T-helper 2 cell treated with Interferon-gamma antibody and Interleukin-4, amounts not matched to agents 5 μg/mL and 100 μg/mL, for 36 hours (primary cell): ENCODE results near the gene CYBC1.

Source experiments
- DNase-seq: peaks from one replicate; pipeline ENCODE4 v3.0.0; 2021; ENCODE audit warnings: low spot score
- H3K27ac Mint-ChIP-seq: one replicate; pipeline ENCODE4 v1.8.0; 2021; ENCODE audit warnings: mild to moderate bottlenecking, mixed read lengths
- H3K27me3 Mint-ChIP-seq: one replicate; pipeline ENCODE4 v1.8.0; 2021; ENCODE audit warnings: low read depth, mixed read lengths
- H3K36me3 Mint-ChIP-seq: one replicate; pipeline ENCODE4 v1.8.0; 2021; ENCODE audit warnings: low read depth, mixed read lengths
- H3K4me1 Mint-ChIP-seq: one replicate; pipeline ENCODE4 v1.8.0; 2021; ENCODE audit warnings: low read depth, mixed read lengths
- H3K4me3 Mint-ChIP-seq: one replicate; pipeline ENCODE4 v1.8.0; 2022; ENCODE audit warnings: mild to moderate bottlenecking, moderate library complexity, mixed read lengths
- H3K9me3 Mint-ChIP-seq: one replicate; pipeline ENCODE4 v1.8.0; 2021; ENCODE audit warnings: mixed read lengths

CYBC1 gene

GRCh38 chr17:82450357-82451106 is at the start of gene CYBC1:
CYBC1 (minus strand) TSS chr17:82450752; CDS start chr17:82449254, 1,498 bp downstream.
- Mint-ChIP-seq H3K9me3 (peaks cover 8% of the 10 kb centered on the region), H3K4me1 (peaks cover 24% of the 10 kb centered on the region), H3K36me3 (peaks cover 29% of the 10 kb centered on the region), H3K4me3 (peak within 1 kb of the TSS; percentile 92), H3K27me3 (no peaks in the 10 kb centered on the region), H3K27ac (peak within 1 kb of the TSS; percentile 92)
- peak; percentile 92 for DNase-seq

GRCh38 chr17:82497483-82498405 is 47.2 kb upstream of the CYBC1 start:
- Mint-ChIP-seq H3K4me3 (peak overlapping the region; percentile 84), H3K27me3 (peaks cover 2% of the 10 kb centered on the region), H3K27ac (peak overlapping the region; percentile 88), H3K4me1 (peaks cover 21% of the 10 kb centered on the region), H3K9me3 (no peaks in the 10 kb centered on the region), H3K36me3 (no peaks in the 10 kb centered on the region)
- peak; percentile 35 for DNase-seq

DNA sequence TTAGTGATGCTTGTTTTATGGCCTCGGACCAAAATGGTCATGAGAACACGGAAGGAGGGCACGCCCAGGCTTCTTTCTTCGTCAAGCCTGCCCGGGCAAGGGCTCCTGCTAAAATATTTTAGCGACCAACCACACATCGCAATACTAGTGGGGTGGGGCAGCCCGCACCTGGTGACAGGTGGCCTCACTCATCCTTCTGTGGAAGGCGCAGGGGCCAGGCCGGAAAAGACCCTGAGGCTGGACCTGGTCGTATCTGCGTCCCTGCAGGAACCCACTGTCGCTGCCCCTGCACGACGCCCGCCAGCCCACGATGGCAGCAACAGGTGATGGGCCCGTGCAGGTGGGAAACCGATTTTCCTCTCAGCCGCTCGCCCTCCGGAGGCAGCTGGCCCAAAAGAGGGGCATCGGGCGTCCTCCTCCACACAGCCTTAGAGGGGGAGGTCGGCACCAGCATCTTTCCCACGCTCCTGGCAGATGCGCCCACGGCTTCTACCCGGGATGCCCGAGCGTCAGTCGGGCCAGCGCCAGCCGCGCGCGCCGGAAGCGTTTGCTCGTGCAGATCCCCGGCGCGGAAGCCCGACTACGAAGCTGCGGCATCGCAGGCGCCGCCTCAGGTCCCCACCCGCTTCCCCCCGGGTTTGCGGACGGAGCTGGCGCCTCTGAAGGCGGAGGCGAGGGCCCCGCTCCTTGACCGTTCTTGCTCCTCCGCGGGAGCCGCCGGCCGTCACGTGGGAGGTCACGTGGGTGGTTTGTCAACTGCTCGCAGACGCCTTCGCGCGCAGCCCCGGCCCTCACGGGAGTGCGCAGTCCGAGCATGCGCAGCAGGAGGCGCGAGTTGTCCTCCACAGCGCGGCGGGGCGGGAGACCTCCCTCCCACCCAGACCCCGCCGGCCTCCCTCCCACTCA is 46.2 kb upstream of the CYBC1 start:
- Mint-ChIP-seq H3K36me3 (no peaks in the 10 kb centered on the region), H3K4me3 (peak overlapping the region; percentile 67), H3K4me1 (peaks cover 21% of the 10 kb centered on the region), H3K27ac (peak overlapping the region; percentile 71), H3K9me3 (no peaks in the 10 kb centered on the region), H3K27me3 (peaks cover 2% of the 10 kb centered on the region)
- peak; percentile 96 for DNase-seq

DNA sequence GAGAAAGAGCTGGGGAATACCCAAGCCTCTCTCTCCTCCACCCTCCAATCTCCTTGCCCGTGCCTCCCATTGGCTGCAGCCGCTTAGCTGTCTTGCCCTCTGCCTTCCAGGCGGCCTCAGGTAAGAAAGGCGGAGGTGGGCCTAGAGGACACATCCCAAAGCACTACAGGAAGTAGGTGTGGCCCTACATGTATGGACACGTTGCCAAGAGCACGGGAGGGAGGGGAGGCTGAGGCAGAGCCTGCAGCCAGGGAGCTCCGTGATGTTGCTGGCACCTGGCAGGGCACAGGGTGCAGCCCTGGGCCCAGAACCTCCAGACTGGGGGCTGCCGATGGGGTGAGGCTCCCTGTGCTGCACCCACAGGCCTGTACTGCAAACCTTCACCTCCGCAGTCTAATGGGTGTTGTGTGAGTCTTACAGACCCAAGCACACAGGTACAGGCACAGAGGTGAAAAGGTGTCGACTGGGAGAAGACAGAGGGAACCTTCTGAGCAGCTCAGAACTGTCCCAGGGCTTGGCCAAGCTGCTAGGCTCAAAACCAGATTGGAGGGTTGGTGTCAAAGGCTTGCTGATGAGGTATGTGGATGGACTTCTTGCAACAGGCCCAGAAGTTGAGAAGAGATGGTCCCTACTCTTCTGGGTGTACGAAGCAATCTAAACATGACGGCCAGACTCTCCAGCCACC is 45.4 kb upstream of the CYBC1 start:
- H3K27me3 Mint-ChIP-seq: peaks cover 2% of the 10 kb centered on the region
- H3K4me3 Mint-ChIP-seq: peak overlapping the region; percentile 67
- DNase-seq: no peak
- no peaks in the 10 kb centered on the region for H3K36me3 Mint-ChIP-seq
- peak overlapping the region; percentile 71 for H3K27ac Mint-ChIP-seq
- H3K4me1 Mint-ChIP-seq: peaks cover 21% of the 10 kb centered on the region
- H3K9me3 Mint-ChIP-seq: no peaks in the 10 kb centered on the region

DNA sequence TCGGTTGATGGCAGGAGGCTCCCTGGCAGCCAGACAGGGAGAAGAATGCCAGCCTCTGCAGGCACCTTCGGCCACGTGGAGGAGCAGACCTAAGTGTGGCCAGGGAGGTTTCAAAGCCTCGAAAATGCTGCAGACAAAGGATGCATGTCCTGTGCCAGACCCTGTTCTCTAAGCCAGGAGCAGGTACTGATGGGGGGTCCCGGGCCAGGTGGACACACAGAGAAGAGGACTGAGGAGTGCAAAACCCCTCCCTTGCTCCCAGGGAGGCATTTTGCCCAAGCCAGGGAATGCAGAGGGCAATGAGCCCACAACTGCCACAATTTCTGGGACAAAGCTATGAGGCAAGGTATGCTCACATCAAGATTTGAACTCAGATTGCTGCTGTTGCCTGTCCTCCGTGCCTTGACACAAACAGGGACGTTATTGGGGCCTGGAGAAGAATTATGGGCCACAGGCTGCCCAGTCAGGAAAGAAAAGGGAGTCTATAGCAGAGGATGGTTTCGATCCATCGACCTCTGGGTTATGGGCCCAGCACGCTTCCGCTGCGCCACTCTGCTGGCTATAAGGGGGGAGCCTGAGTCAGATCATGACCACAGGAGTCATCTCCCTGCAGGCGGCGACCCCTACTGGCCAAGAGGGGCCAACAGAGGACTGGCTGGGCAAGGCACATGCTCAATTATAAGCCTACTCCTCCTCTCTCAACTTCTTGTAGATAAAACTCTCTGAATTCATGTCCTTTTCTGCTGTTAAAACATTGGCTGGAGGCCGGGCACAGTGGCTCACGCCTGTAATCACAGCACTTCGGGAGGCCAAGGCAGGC is 43.9 kb upstream of the CYBC1 start:
- Mint-ChIP-seq H3K4me3 (peak overlapping the region; percentile 63), H3K4me1 (peaks cover 20% of the 10 kb centered on the region), H3K36me3 (peaks cover 1% of the 10 kb centered on the region), H3K27me3 (peaks cover 2% of the 10 kb centered on the region), H3K27ac (peak overlapping the region; percentile 83), H3K9me3 (no peaks in the 10 kb centered on the region)
- peak; percentile 86 for DNase-seq

DNA sequence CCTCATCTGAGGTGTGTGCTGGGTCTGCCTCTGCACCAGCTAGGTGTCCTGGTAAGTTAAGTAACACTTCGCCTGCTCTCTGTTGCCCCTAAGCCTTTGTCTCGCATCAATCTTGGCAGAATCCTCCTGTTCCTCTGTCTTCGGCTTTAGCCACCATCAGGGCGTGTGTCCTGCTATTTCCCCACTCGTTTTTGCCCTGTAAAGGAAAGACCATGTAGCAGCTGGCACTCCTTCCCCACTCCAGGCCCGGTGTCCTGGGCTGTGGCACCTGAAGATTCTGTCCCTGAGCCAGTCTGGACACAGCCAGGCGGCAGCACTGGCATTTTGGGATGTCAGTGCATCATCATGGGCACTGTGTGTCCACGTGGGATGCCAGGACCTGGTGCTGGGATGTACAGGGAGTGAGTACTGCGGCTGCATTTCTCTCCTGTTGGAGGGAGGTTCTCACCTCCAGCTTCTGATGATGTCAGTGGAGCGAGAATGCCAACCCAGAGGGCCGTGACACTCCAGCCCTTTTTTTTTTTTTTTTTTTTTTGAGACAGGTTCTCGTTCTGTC is 42.8 kb upstream of the CYBC1 start:
- H3K9me3 Mint-ChIP-seq: no peaks in the 10 kb centered on the region
- H3K4me3 Mint-ChIP-seq: no peak overlapping the region
- DNase-seq: no peak
- H3K36me3 Mint-ChIP-seq: peaks cover 9% of the 10 kb centered on the region
- peaks cover 15% of the 10 kb centered on the region for H3K4me1 Mint-ChIP-seq
- H3K27me3 Mint-ChIP-seq: no peaks in the 10 kb centered on the region
- H3K27ac Mint-ChIP-seq: no peak overlapping the region

GRCh38 chr17:82492643-82493225 is 42.2 kb upstream of the CYBC1 start:
- Mint-ChIP-seq H3K27ac (no peak overlapping the region), H3K36me3 (peaks cover 13% of the 10 kb centered on the region), H3K4me3 (no peak overlapping the region), H3K4me1 (peaks cover 14% of the 10 kb centered on the region), H3K27me3 (no peaks in the 10 kb centered on the region), H3K9me3 (no peaks in the 10 kb centered on the region)
- DNase-seq: no peak

DNA sequence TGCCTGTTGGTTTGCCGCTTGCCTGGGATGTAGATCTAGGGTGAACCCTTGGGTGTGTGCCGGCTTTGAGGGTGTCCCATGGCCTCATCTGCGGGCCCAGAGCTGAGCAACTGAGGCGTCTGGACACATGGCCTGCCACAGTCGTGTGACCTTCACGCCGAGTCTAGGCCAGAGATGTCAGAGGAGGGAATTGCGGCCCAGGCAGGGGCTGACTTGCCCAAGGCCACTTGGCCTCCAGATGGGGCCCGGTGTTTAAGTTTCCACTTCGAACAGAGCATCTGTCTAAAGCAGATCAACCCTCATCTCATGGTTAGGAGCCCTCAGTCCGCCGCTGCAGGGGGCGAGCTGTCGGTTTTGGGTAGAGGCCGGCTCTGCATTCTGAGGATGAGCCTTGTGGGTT is 41.0 kb upstream of the CYBC1 start:
- no peak overlapping the region for H3K4me3 Mint-ChIP-seq
- DNase-seq: no peak
- H3K27ac Mint-ChIP-seq: no peak overlapping the region
- peaks cover 14% of the 10 kb centered on the region for H3K4me1 Mint-ChIP-seq
- no peaks in the 10 kb centered on the region for H3K27me3 Mint-ChIP-seq
- H3K36me3 Mint-ChIP-seq: peaks cover 21% of the 10 kb centered on the region
- no peaks in the 10 kb centered on the region for H3K9me3 Mint-ChIP-seq

- no peaks in the 10 kb centered on the region for H3K27me3 Mint-ChIP-seq
- peaks cover 24% of the 10 kb centered on the region for H3K36me3 Mint-ChIP-seq
- no peaks in the 10 kb centered on the region for H3K9me3 Mint-ChIP-seq
- no peak overlapping the region for H3K4me3 Mint-ChIP-seq
- DNase-seq: no peak
- H3K27ac Mint-ChIP-seq: no peak overlapping the region
- peaks cover 15% of the 10 kb centered on the region for H3K4me1 Mint-ChIP-seq
These were observed 40.6 kb upstream of the CYBC1 start for GRCh38 chr17:82491196-82491530.

DNA sequence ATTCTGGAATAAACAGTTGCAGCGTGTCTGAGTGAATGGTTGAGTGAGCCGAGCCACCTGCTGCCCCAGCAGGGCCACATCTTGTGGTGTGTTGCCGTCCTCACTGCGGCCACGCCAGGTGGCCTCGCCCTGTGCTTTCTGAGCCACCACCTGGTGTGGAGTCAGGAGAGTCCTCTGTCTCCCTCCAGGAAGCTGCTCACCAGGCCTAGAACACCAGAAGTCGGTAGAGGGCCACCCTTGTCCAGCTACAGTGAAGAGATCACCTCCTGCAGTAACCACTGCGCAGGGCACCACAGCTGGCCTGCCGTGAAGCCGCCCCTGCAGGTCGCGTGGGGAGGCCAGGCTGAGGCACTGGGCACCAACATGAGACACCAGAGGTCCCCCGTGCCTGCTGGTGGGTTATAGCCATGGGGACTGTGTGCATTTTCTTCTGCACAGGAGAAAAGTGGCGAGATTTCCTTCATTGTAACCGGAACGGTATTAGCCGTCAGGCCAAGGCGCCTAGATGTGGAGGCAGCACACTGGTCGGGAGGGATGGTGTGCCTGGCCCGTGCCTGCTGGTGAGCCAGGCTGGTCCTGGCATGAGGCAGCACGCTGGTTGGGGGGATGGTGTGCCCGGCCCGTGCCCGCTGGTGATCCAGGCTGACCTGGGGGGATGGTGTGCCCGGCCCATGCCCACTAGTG is 40.1 kb upstream of the CYBC1 start:
- H3K4me3 Mint-ChIP-seq: no peak overlapping the region
- DNase-seq: no peak
- H3K9me3 Mint-ChIP-seq: no peaks in the 10 kb centered on the region
- peaks cover 29% of the 10 kb centered on the region for H3K36me3 Mint-ChIP-seq
- no peaks in the 10 kb centered on the region for H3K27me3 Mint-ChIP-seq
- no peak overlapping the region for H3K27ac Mint-ChIP-seq
- peaks cover 18% of the 10 kb centered on the region for H3K4me1 Mint-ChIP-seq

DNA sequence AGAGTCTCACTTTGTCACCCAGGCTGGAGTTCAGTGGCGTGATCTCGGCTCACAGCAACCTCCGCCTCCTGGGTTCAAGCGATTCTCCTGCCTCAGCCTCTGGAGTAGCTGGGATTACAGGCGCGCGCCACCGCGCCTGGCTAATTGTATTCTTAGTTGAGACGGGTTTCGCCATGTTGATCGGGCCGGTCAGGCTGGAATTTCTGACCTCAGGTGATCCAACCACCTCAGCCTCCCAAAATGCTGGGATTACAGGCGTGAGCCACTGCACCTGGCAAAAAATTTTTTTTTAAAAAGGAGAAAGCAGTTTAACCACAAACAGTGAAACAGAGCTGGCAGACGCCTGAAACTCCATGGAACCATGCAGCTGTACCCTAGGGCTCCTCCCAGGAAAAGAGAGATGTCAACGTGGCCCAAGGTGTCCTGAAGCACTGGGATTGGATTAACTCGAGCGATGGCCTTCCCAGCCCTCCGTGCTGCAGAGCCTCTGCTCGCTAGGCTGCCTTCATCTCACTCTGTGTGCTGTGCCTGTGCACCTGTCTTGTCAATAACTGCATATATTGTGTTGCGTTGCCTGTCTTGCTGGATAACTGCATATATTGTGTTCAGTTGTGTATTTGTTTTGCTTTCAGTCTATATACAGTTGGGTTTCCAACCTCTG is 39.4 kb upstream of the CYBC1 start:
- H3K27me3 Mint-ChIP-seq: no peaks in the 10 kb centered on the region
- DNase-seq: no peak
- no peak overlapping the region for H3K4me3 Mint-ChIP-seq
- no peaks in the 10 kb centered on the region for H3K9me3 Mint-ChIP-seq
- no peak overlapping the region for H3K27ac Mint-ChIP-seq
- peaks cover 23% of the 10 kb centered on the region for H3K4me1 Mint-ChIP-seq
- peaks cover 36% of the 10 kb centered on the region for H3K36me3 Mint-ChIP-seq
